Endothelial cell of hepatic sinusoid (primary cell): ENCODE measurements around the gene IQGAP2.
"Not testable (repeated sequence)": the region's sequence is repeated elsewhere in the genome, so short reads cannot be mapped to it uniquely, and the experiment has no call there.

Source experiments
- in situ Hi-C: cut with HindIII; loops from 2 replicates; pipeline ENCODE4 v1.10.0; 2017; ENCODE audit warnings: low sequenced_read_pairs

Gene IQGAP2

DNA sequence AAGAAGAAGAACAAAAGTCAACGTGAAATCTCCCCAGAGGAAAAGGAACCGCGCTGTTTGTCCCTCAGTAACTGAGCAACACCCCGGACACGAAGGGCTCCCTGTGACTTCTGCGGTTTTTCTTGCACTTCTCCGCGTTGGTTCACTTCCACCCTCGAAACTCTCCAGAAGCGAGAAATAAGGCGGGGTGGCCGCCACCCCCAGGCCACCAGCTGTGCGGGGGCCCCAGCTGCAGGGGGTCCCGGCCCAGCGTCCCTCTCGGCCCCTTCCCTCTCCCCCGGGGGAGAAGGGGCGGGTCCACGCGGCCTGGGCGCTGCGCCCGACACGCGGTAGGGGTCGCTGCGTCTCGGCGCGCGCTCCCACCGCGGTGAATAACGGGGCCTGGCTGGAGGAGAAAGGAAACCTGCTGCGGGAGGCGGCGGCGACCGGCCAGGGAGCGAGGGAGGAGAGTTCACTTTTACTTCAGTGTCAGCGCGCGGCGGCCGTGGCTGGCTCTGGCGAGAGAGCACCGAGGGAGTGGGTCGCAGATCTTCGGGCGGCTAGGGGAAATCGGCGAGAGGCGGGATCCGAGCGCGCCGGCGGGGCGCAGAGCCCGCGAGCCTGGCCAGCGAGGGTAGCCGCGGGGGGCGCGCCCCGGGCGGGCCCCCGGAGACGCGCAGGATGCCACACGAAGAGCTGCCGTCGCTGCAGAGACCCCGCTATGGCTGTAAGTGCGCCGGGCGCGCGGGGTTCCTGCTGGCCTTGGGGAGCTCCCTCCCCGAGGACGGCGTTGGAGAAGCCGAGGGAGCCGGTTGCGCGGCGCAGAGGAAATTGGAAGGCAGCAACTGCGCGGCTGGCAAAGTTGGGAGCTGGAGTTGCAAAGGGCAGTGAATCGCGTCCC is at the start of gene IQGAP2:
TSS of gene IQGAP2 (plus strand) at position 400 of the 880 bp plus-strand sequence. CDS start at position 661, 261 bp downstream.
- in situ Hi-C loops = no loop called here

- in situ Hi-C loops = no loop called here
Observed at GRCh38 chr5:76356887-76357286, 46.2 kb upstream of the IQGAP2 start.

- in situ Hi-C loops = no loop called here
Observed at GRCh38 chr5:76363352-76364225, 39.5 kb upstream of the IQGAP2 start.

- in situ Hi-C loops = no loop called here
Observed at GRCh38 chr5:76364226-76364589, 38.9 kb upstream of the IQGAP2 start.

DNA sequence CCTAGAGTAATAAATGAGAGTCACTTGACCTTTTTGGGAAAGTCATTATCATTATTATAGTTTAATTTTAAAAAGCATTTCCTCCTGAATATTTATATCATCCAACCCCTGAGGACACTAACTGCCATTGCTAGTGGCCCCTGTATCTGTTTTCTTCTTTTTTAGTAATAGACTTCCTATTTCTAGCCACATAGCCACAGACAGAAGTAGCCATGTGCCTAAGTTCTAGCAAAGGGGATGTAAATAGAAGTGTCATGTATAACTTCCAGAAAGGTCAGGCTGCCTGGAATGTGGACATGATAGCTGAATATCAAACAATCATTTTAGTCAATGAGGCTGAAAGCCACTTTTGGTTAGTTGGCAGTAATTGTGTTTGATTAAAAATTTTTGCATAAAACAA is 37.5 kb upstream of the IQGAP2 start:
- in situ Hi-C loops = no loop called here

- in situ Hi-C loops = no loop called here
Observed at GRCh38 chr5:76366596-76366995, 36.5 kb upstream of the IQGAP2 start.

- in situ Hi-C loops = no loop called here
Observed at GRCh38 chr5:76367623-76368371, 35.3 kb upstream of the IQGAP2 start.

DNA sequence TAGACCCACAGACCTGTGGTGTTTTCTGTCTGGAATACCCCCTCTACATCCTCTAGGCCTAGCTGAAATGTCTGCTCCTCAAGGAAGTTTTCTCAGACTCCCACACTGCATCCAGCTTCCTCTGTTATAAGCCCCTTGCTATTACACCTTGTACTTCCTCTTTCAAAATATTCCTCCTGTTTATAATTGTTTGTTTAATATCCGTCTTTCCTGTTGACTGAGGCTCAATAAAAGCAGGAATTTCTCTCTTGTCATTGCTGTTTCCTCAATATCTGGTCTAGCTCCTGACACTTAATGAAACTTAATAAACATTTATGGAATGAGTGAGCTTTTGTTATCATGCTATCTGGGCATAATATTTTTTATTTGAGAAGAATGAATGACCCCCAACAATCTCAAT is 34.1 kb upstream of the IQGAP2 start:
- in situ Hi-C loops = no loop called here

DNA sequence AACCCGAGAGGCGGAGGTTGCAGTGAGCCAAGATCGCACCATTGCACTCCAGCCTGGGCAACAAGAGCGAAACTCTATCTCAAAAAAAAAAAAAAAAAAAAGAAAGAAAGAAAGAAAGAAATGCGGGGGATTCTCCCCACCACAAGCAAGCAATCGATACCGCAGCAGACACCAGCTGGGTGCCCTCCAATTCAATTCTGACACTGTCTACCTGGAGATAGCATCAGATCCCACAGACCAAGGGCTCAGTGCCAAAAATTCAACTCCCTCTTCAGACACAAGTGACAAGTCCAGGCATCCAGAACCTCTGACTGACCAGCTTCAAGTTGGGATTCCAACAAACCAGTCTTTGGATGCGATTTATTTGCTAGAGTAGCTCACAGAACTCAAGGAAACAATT is 33.4 kb upstream of the IQGAP2 start:
- in situ Hi-C loops = not testable (repeated sequence)

GRCh38 chr5:76371960-76372322 is 31.1 kb upstream of the IQGAP2 start:
- in situ Hi-C loops = no loop called here

DNA sequence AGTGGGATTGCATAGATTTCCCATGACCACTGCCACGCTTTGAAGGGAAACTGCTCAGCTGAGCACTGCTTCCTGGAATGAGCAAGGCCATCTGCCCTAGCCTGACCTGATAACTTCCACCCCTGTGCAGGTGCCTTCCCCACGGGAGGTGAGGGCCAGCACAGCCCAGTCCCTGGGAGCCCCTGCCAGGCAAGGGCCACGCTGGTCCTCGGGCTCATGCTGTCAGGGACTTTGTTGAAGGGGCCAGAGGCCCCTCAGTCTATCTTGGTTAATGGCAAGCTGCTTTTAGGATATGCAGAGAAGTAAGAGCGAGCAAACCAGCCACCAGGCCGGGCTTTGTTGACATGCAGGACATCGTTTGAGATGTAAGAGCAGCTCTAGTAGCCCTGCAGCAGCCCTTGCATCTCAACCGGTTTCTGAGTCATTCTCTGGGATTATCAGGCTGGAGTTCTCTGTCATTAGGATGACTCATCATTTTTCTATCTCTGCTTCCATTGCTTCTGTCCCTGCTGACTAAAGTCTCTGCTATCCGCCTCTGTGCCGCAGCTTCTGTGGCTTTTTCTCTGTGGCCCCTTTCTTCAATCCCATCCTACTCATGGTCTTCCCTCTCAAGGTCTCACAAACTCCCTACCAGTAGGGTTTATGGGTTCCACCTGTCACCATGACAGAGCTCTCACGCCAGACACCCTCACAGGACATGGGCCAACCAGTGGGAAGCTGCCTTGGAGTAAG is 30.6 kb upstream of the IQGAP2 start:
- in situ Hi-C loops = no loop called here

DNA sequence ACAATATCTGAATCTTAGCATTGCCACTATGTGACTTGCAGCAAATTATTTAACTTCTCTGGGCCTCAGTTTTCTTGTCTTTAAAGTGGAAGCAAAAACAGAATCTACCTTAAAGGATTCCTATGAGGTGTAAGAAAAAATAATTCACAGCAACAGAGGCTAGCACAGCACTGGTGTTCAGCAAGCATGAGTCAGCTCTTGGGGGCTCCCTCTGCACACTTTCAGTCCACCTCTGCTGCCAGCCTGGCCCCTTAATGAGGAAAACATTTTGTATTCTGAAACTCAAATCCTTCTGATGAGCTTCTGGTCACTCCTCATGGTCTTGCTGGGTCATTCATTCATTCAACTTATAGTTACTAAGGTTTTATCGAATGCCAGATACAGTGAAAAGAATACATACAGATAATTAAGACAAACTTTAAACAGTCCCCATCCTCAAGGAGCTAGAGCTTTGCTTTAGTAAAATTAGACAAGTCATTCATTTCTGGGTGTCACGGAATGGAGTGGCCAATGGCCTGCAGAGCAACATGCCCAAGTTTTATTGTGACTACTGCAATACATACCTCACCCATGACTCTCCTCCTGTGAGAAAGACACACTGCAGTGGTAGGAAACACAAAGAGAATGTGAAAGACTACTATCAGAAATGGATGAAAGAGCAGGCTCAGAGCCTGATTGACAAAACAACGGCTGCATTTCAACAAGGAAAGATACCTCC is 26.8 kb upstream of the IQGAP2 start:
- in situ Hi-C loops = no loop called here

DNA sequence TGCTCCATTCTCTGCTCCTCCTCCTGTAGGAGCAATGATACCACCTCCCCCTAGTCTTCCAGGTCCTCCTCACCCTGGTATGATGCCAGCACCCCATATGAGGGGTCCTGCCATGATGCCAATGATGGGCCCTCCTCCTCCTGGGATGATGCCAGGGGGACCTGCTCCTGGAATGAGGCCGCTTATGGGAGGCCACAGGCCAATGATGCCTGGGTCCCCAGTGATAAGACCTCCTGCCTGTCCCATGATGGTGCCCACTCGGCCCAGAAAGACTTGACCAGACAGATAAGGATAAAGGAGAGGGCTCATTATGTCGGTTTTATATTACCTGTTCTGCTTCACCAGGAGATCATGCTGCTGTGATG is 26.2 kb upstream of the IQGAP2 start:
- in situ Hi-C loops = no loop called here

- in situ Hi-C loops = no loop called here
Observed at GRCh38 chr5:76378355-76378754, 24.7 kb upstream of the IQGAP2 start.

- in situ Hi-C loops = no loop called here
Observed at GRCh38 chr5:76379316-76379715, 23.8 kb upstream of the IQGAP2 start.

DNA sequence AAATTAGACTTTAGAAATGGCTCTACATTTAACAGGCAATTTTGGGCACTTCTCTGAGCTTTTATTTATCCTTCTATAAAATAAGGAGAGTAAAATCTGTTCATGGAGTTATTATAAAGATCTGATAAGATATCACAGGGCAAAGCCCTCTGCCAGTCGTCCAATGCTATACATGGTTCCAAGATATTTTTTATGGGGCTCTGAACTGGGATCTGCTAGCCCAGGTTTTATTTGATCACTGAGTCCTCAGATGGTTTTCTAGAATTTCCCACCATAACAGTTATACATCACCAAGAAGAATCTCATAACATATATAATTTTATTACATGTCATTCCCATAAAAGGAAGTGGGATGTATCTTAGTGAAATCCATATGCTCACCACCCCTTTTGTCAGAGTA is 23.2 kb upstream of the IQGAP2 start:
- in situ Hi-C loops = no loop called here

GRCh38 chr5:76380346-76381066 is 22.6 kb upstream of the IQGAP2 start:
- in situ Hi-C loops = no loop called here

DNA sequence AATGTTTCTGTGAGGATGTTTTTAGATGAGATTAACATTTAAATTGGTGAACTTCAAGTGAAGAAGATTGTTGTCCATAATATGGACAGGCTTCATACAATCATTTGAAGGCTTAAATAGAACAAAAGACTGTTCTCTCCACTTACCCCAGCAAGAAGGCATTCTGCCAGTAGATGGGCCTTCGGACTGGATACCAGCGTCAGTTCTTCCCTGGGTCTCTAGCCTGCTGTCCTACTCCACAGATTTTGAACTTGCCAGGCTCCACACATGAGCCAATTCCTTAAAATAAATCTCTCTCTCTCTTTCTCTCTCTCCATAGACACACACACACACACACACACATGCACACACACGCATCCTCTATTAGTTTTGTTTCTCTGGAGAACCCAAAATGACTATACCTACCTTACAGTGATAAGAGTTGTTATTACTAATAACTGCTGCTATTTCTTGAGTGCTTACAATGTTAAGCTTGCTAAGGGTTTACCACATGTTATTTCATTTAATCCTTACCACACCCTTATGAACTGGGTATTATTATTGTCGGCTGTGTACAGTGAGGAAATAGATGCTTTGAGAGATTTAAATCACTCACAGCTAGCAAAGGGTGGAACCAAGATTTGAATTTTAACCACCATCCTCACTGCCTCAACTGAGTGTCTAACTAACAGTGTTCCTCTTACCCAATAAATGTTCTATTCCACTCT is 19.8 kb upstream of the IQGAP2 start:
- in situ Hi-C loops = no loop called here

DNA sequence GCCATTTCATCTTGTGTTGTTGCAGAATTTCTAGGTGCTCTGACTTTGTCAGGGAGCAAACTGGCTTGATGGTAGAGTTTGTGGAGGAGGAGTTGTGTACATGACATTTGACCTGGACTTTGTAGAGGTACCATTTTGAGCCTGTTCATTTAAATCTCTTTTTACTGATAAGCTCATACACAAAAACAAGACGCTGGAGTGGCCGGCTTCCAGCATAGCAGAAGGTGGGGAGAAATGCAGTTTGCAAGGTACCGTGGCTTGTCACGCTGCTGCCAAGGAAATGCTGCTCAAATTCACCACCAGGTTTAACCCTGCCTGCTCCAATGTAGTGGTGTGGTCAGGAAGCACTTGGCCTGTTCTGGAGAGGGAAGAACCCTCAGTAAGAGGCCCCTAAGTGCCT is 18.9 kb upstream of the IQGAP2 start:
- in situ Hi-C loops = no loop called here
